Testis (tissue), 2 donors: Measurements from ENCODE around the gene PPP1R14C.

ENCODE experiments used
- POLR2A ChIP-seq: fragments of 450-650 bp; IDR thresholded peaks from one replicate; pipeline ENCODE4 v1.6.1; 2017; ENCODE audit warnings: antibody characterized with exemption, mild to moderate bottlenecking, moderate library complexity
- TF ChIP-seq, protein P1 (sequence below), 3 experiments: fragments of 450-650 bp in 2 of 3; fragments of 200-600 bp in 1 of 3; sonication (generic) in 1 of 3; IDR thresholded peaks; one replicate each; pipeline ENCODE4 v1.5.1; 2016 to 2019; ENCODE audit warnings: antibody characterized with exemption in 3 of 3, mild to moderate bottlenecking in 2 of 3, moderate library complexity in 1 of 3

DNA sequence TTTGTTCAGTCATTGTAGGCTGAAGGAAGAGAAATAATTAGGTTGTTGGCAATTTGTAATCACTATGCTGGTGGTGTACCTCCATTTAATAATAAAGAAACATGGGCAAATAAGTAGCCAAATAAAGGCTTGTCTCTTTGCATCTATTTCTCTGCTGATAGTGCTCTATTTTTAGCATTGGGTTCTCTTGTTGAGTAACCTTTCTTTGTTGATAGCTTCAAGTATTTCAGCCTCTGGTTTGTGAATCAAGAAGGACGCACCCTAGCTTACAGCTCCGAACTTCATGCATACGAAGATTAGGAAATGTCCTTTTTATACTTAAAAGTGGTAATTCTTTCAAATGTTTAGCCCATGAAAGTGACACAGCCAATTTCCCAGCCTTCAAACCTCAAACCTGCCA, 2.6 kb downstream of the PPP1R14C start:
- TF ChIP-seq, protein P1, sequence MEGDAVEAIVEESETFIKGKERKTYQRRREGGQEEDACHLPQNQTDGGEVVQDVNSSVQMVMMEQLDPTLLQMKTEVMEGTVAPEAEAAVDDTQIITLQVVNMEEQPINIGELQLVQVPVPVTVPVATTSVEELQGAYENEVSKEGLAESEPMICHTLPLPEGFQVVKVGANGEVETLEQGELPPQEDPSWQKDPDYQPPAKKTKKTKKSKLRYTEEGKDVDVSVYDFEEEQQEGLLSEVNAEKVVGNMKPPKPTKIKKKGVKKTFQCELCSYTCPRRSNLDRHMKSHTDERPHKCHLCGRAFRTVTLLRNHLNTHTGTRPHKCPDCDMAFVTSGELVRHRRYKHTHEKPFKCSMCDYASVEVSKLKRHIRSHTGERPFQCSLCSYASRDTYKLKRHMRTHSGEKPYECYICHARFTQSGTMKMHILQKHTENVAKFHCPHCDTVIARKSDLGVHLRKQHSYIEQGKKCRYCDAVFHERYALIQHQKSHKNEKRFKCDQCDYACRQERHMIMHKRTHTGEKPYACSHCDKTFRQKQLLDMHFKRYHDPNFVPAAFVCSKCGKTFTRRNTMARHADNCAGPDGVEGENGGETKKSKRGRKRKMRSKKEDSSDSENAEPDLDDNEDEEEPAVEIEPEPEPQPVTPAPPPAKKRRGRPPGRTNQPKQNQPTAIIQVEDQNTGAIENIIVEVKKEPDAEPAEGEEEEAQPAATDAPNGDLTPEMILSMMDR (IDR thresholded peaks at IDR 0.05), result no peak
- no peak for TF ChIP-seq POLR2A
